ENCODE data around the gene BID.

The BID gene

DNA sequence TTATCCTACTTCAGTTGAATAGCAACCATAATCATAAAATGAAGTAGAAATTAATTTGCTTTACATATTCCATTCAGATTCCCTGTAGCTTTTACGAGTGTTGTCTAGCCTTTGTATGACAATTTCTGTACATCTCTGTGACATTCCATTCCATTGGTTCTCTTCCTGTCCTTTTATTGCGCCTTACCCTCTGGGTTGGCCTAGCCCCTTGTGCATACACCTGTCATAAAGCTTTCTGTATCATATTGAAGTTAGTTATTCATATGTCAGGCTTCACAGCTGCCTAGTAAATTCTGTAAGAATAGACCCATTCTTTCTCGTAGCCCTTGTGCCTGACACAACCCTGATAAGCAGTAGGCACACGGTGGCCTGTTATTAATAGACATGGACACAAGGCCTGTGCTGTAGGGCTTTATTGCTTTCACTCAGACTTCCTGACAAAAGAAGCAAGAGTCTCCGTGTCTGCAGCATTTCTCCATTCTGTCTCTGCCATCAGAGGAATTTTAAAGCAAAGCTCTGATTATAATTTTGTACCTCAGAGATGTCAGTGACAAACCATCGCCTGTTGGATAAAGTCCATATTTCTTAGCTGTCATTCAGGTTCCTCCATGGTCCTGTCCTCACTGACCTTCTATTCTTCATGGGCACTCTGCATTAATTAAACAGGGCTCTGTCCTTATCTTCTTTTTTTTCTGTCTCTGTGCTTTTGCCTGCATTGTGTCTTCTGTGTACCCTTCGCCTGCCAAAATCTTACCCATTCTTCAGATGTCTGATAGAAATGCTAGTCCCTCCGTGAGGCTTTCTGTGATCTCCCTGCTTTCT is 49.4 kb downstream of the BID start:
- no peak for DNase-seq (ENCODE audit: insufficient read length)
- FAIRE-seq: no peak
- no peak for TF ChIP-seq POLR2A (IDR thresholded peaks at IDR 0.05; ENCODE audit: low read depth, low read length)
- TF ChIP-seq TAF1 (IDR thresholded peaks at IDR 0.05; ENCODE audit: borderline replicate concordance, low read depth, low read length): no peak
- no peak for TF ChIP-seq POLR2AphosphoS5 (IDR thresholded peaks at IDR 0.05; ENCODE audit: low read depth, low read length)

DNA sequence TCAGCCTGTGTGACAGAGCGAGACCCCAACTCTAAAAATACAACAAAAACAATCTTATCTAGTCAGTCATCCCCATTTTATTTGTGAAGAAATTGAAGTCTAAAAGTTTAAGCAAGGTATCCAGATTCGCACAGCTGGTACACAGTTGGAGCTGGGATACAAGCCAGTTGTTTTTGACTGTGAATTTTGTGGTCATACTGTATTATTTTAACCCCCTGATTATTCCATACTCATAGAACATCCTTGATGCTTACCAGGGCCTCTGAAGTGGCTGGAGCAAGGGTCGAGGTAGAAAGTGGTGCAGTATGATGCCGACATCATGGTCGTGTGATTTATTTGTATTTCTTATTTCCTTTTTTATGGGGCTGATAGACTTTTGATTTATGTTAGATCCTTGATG is 50.0 kb downstream of the BID start:
- FAIRE-seq (no peak), DNase-seq (ENCODE audit: insufficient read length) (no peak)
- TF ChIP-seq POLR2AphosphoS5 (IDR thresholded peaks at IDR 0.05; ENCODE audit: low read depth, low read length): no peak
- TF ChIP-seq POLR2A (IDR thresholded peaks at IDR 0.05; ENCODE audit: low read depth, low read length): no peak
- TF ChIP-seq TAF1 (IDR thresholded peaks at IDR 0.05; ENCODE audit: borderline replicate concordance, low read depth, low read length): no peak

DNA sequence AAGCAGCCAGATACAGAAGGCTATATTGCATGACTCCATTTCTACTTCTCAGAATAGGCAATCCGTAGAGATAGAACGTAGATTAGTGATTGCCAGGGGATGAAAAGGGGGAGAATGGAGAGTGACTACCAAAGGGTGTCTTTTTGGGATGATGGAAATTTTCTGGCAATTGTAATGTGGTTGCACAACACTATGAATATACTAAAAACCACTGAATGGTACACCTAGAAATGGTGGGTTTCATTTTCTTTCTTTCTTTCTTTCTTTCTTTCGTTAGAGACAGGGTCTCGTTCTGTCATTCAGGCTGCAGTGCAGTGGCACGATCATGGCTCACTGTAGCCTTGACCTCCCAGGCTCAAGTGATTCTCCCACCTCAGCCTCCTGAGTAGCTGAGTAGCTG is 54.4 kb downstream of the BID start:
- FAIRE-seq (no peak), DNase-seq (ENCODE audit: insufficient read length) (no peak)
- TF ChIP-seq TAF1 (IDR thresholded peaks at IDR 0.05; ENCODE audit: borderline replicate concordance, low read depth, low read length) (no peak), POLR2AphosphoS5 (IDR thresholded peaks at IDR 0.05; ENCODE audit: low read depth, low read length) (no peak), POLR2A (IDR thresholded peaks at IDR 0.05; ENCODE audit: low read depth, low read length) (no peak)

DNA sequence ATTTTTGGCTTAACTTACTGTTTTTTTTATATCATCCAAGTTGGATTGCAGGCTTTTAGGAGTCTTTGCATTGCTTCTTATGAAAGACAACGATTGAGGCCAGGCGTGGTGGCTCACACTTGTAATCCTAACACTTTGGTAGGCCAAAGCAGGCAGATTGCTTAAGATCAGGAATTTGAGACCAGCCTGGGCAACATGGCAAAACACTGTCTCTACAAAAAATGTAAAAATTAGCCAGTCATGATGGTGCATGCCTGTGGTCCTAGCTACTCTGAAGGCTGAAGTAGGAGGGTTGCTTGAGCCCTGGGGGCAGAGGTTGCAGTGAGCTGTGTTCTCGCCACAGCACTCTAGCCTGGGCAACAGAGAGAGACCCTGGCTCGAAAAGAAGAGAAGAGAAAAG is 56.6 kb downstream of the BID start:
- TF ChIP-seq POLR2A (IDR thresholded peaks at IDR 0.05; ENCODE audit: low read depth, low read length) (no peak), POLR2AphosphoS5 (IDR thresholded peaks at IDR 0.05; ENCODE audit: low read depth, low read length) (no peak), TAF1 (IDR thresholded peaks at IDR 0.05; ENCODE audit: borderline replicate concordance, low read depth, low read length) (no peak)
- DNase-seq (ENCODE audit: insufficient read length) (no peak), FAIRE-seq (no peak)

DNA sequence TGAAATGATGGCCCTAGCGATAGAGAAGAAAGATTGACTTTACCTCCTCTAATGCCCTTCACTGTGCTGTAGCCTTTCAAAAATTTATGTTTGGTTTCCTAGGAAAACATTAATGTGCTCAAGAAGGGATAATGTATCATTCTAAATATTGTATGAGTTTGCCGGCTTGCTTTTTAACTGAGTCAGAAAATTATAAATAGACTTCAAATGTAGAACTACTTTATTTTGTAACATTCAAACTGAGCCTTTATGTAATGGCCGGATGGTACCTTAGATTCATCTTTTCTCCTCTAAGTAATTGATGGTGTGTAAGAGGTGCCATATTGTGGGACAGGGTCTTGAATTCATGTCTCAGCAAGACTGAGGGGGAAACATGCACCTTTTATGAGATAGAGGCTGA is 57.7 kb downstream of the BID start:
- DNase-seq (ENCODE audit: insufficient read length): no peak
- TF ChIP-seq TAF1 (IDR thresholded peaks at IDR 0.05; ENCODE audit: borderline replicate concordance, low read depth, low read length) (no peak), POLR2A (IDR thresholded peaks at IDR 0.05; ENCODE audit: low read depth, low read length) (no peak), POLR2AphosphoS5 (IDR thresholded peaks at IDR 0.05; ENCODE audit: low read depth, low read length) (no peak)
- no peak for FAIRE-seq

DNA sequence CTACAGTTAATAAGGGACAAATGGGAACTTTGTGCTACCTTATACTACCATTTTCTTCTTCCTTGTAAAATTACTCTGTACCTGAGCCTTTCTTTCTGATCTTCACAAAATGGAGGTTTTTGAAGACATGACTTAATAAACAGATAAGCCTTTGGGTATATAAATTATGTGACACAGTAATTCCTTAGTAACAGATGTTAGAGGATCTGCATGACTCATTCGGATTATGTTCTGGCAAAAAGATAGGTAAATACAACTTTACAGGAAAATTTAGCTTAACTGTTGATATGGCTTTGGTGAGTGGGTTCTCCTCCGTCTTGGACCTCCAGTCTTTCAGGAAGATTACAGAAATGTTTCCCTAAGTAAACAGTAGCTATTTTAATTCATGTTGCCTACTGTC is 61.8 kb downstream of the BID start:
- DNase-seq (ENCODE audit: insufficient read length) (no peak), FAIRE-seq (no peak)
- TF ChIP-seq POLR2AphosphoS5 (IDR thresholded peaks at IDR 0.05; ENCODE audit: low read depth, low read length) (no peak), POLR2A (IDR thresholded peaks at IDR 0.05; ENCODE audit: low read depth, low read length) (no peak), TAF1 (IDR thresholded peaks at IDR 0.05; ENCODE audit: borderline replicate concordance, low read depth, low read length) (no peak)

DNA sequence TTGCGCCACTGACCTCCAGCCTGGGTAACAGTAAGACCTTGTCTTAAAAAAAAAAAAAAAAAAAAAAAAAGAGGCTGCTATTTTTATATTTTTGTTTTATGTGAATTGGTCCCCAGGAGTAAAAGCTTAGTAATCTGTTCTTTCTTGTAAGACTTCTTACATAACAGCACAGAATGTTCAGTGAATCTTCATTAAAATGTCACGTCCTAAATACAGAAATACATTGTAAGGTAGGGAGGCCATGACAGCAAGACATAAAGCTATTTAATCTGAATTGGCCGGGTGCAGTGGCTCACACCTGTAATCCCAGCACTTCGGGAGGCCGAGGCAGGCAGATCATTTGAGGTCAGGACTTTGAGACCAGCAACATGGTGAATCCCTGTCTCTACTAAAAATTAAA is 64.2 kb downstream of the BID start:
- DNase-seq (ENCODE audit: insufficient read length) (no peak), FAIRE-seq (no peak)
- TF ChIP-seq TAF1 (IDR thresholded peaks at IDR 0.05; ENCODE audit: borderline replicate concordance, low read depth, low read length): no peak

DNA sequence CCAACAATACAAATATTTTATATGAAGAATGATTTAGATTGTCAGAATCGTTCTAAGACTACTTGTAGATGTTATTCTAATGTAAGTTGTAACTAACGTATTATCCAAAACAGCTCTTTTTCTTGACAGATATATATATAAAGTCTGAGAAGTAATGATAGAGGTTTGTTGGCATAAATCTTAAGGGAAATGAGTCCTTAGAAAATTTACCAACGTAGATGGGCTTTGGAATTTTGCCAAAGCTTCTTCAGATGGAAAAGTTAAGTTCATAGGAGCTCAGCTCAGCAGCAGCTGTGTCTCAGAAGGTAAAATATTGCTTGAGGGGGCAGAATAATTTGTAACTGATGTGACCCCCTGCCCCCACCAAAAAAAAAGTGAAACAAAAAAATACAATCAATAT is 66.7 kb downstream of the BID start:
- no peak for FAIRE-seq
- no peak for DNase-seq (ENCODE audit: insufficient read length)
- no peak for TF ChIP-seq TAF1 (IDR thresholded peaks at IDR 0.05; ENCODE audit: borderline replicate concordance, low read depth, low read length)
- TF ChIP-seq POLR2AphosphoS5 (IDR thresholded peaks at IDR 0.05; ENCODE audit: low read depth, low read length): no peak
- TF ChIP-seq POLR2A (IDR thresholded peaks at IDR 0.05; ENCODE audit: low read depth, low read length): no peak

DNA sequence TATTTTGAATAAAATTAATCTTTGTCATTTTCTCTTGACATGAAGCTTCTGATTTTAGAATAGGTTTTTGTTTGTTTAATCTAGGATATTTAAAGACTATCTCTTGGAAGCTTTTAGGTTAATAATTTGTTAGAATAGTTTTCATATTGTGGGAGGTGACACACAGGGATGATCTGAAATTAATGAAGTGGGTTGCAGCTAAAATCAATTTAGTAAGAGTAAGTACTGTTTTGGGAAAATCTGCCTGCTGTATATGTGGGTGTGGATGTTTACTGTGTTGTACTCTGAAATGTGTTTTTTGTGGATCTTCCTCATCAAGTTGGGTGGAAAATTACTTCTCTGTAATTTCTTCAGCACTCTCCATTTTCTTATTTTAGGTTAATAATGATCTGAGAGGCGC is 67.3 kb downstream of the BID start:
- FAIRE-seq (no peak), DNase-seq (ENCODE audit: insufficient read length) (no peak)
- no peak for TF ChIP-seq POLR2A (IDR thresholded peaks at IDR 0.05; ENCODE audit: low read depth, low read length)

DNA sequence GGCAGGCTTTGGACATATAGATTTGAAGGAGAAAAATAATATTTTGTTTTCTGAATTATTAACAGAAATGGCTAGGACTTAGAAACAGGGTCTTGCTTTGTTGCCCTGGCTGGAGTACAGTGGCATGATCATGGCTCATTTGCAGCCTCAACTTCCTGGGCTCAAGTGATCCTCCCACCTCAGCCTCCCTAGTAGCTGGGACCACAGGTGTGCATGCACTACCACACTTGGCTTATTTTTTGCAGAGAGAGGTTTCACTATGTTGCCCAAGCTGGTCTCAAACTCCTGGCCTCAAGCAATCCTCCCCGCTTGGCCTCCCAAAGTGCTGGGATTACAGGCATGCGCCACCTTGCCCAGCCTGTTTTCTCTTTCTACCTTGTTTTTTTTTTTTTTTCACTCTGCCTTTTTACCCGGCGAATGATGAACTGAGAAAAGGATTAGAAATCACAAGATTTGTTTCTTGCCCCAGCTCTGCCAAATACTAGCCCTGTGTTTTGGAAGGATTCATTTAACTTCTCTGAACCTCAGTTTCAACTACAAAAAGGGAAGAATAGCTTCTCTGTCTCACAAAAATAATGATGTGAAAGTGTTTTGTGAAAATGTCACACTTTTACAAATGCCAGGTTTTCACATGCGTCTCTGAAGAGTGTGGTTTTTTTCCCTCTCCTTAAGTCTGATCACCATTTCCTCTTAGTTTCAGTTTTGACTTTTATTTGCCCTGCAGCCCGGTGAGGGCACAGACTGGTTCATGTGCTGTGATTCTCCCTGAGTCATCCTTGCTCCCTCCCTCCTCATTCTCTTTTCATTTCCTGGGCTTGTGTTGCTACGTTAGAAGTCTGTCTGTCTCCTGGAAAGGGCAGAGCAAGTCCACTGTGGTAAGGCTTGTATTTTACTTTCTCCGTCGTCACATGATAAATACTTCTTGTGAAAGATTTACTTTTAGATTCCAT is 68.0 kb downstream of the BID start:
- peak; percentile 85 for FAIRE-seq
- peak; percentile 19 for DNase-seq (ENCODE audit: insufficient read length)
- TF ChIP-seq POLR2A (IDR thresholded peaks at IDR 0.05; ENCODE audit: low read depth, low read length) (no peak), TAF1 (IDR thresholded peaks at IDR 0.05; ENCODE audit: borderline replicate concordance, low read depth, low read length) (no peak), POLR2AphosphoS5 (IDR thresholded peaks at IDR 0.05; ENCODE audit: low read depth, low read length) (no peak)

DNA sequence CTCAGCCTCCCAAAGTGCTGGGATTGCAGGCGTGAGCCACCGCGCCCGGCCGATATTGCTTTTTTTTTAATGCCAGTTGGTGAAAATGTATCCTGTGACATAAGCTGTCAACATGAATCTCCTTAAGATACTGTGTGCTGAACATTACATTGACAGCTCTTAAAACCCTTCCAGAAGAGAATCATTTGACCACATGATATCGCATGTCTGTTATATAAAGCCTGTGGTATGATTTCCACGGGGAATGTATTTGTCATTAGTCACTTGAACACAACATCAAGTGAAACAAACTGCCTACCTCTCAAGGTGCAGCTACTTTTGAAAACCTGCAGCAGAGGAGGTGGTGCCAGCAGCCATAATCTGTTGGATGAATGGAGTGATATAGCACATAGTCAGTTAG is 68.7 kb downstream of the BID start:
- no peak for TF ChIP-seq POLR2A (IDR thresholded peaks at IDR 0.05; ENCODE audit: low read depth, low read length)
- TF ChIP-seq TAF1 (IDR thresholded peaks at IDR 0.05; ENCODE audit: borderline replicate concordance, low read depth, low read length): no peak
- TF ChIP-seq POLR2AphosphoS5 (IDR thresholded peaks at IDR 0.05; ENCODE audit: low read depth, low read length): no peak
- FAIRE-seq: no peak
- no peak for DNase-seq (ENCODE audit: insufficient read length)

DNA sequence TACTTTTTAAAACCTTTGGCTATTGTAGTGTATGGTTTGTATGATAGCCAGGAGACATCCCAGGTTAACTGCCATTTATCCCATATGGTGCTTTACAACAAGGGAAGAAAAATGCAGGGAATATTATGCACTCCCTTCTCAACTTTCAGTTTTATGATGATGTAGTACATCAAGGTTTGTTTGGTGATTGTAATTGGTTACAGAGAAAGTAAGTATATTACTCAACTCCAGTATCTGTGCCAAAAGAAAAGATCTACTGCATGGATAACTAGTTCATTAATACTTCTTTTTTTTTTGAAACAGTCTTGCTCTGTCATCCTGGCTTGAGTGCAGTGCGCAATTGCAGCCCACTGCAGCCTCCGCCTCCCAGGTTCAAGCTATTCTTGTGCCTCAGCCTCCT is 70.5 kb downstream of the BID start:
- TF ChIP-seq TAF1 (IDR thresholded peaks at IDR 0.05; ENCODE audit: borderline replicate concordance, low read depth, low read length): no peak
- TF ChIP-seq POLR2A (IDR thresholded peaks at IDR 0.05; ENCODE audit: low read depth, low read length): no peak
- DNase-seq (ENCODE audit: insufficient read length) (no peak), FAIRE-seq (no peak)

All from GM12892 (cell line).